ENCODE data around the gene SLC14A1.

- no peak for TF ChIP-seq CTCF (IDR thresholded peaks at IDR 0.05)
- TF ChIP-seq EZH2 (IDR thresholded peaks at IDR 0.05; ENCODE audit: borderline replicate concordance, insufficient read depth, low read depth, low read length, poor library complexity, severe bottlenecking), result no peak
Observed at GRCh38 chr18:45755934-45756333, 32.0 kb downstream of the SLC14A1 start.
